ENCODE results near the gene DEFB121.

DEFB121 gene

GRCh38 chr20:31363295-31363694, 42.7 kb downstream of the DEFB121 start:
- DNase-seq: no peak

GRCh38 chr20:31355981-31356380, 50.0 kb downstream of the DEFB121 start:
- DNase-seq: no peak

Data from anterior cingulate cortex (tissue), 58 donors.